ENCODE results near the gene ACAA1. TPM values are rescaled to one million over a fixed set of nuclear protein-coding genes. Genes with fewer than 3 reads are reported as not detected.
A peak's percentile ranks its signal among the peaks of the same experiment; 100 is the strongest.

Gene ACAA1
- polyA plus RNA-seq, 1 of the 3 experiments (the other 2 are of a cell fraction) = 86.4 TPM

DNA sequence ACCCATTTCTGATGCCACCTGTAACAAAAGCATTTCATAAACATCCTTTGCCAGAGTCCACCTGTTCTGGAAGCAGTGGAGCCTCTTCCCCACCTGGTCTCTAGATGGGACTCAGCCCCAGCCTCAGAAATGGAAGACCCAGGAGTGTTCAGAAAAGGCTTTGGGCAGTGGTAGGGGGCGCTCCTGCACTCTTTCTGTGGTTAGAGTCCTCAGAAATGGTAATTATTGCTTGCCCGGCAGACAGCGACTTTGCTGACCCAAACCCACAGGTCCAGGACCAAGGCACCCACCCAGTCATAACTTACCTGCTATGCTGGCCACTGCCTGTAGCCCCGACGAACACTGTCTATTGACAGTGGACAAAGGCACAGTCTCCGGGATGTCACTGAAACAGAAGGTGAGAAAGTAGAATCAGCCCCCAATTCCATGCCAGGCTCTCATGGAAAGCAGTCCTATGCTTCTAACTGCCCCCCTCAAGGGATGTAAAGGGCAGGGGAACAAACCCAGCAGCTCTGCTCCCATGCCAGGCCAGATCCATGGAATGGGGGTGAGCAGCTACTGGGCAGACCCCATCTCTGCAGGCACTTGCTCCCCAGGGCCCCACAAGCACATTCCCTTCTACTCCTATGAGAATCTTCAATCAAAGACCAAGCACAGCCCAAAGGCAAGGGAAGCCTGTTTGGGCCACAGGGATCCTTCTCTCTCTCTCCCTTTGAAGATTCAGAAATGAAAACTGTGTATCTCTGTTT is 5.1 kb downstream of the ACAA1 start:
- POLR2A ChIA-PET = no interaction called here
- peaks cover 41 to 73% of the 10 kb centered on the region in 2 experiments for H3K36me3 ChIP-seq (replicated peaks in 1 of 2; ENCODE audit: control insufficient read depth in 1 of 2, insufficient read depth in 2 of 2, low read length in 1 of 2)
- H3K27ac ChIP-seq (ENCODE audit: low read depth in 2 of 2, low read length in 1 of 2) = no peak overlapping the region
- H3K4me3 ChIP-seq (ENCODE audit: low read depth in 2 of 2, low read length in 1 of 2) = no peak overlapping the region
- H3K9me3 ChIP-seq = no peaks in the 10 kb centered on the region
- CTCF ChIA-PET = interaction anchor here (0.5 to 1.7 kb wide), 12 partner anchors 9 to 364 kb away, joined by 3 to 12 read pairs (median 4); partner anchors contain the start of genes EXOG and XYLB
- peaks cover 25% of the 10 kb centered on the region for H3K79me2 ChIP-seq (ENCODE audit: insufficient read depth)
- no peaks in the 10 kb centered on the region for H3K9me2 ChIP-seq
- no peak overlapping the region for H3K9ac ChIP-seq
- 80% methylated on average over 6 of the region's 6 CpGs for WGBS (ENCODE audit: low lambda C conversion rate)
- no peak overlapping the region for H3K4me2 ChIP-seq
- H3K27me3 ChIP-seq (ENCODE audit: insufficient read depth) = no peaks in the 10 kb centered on the region
- H2AFZ ChIP-seq (ENCODE audit: low read depth) = no peak overlapping the region
- peak; percentile 60 for DNase-seq
- TF ChIP-seq, protein P1, sequence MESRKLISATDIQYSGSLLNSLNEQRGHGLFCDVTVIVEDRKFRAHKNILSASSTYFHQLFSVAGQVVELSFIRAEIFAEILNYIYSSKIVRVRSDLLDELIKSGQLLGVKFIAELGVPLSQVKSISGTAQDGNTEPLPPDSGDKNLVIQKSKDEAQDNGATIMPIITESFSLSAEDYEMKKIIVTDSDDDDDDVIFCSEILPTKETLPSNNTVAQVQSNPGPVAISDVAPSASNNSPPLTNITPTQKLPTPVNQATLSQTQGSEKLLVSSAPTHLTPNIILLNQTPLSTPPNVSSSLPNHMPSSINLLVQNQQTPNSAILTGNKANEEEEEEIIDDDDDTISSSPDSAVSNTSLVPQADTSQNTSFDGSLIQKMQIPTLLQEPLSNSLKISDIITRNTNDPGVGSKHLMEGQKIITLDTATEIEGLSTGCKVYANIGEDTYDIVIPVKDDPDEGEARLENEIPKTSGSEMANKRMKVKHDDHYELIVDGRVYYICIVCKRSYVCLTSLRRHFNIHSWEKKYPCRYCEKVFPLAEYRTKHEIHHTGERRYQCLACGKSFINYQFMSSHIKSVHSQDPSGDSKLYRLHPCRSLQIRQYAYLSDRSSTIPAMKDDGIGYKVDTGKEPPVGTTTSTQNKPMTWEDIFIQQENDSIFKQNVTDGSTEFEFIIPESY (IDR thresholded peaks at IDR 0.05; ENCODE audit: borderline replicate concordance, low read depth) = no peak
- TF ChIP-seq, protein P2, sequence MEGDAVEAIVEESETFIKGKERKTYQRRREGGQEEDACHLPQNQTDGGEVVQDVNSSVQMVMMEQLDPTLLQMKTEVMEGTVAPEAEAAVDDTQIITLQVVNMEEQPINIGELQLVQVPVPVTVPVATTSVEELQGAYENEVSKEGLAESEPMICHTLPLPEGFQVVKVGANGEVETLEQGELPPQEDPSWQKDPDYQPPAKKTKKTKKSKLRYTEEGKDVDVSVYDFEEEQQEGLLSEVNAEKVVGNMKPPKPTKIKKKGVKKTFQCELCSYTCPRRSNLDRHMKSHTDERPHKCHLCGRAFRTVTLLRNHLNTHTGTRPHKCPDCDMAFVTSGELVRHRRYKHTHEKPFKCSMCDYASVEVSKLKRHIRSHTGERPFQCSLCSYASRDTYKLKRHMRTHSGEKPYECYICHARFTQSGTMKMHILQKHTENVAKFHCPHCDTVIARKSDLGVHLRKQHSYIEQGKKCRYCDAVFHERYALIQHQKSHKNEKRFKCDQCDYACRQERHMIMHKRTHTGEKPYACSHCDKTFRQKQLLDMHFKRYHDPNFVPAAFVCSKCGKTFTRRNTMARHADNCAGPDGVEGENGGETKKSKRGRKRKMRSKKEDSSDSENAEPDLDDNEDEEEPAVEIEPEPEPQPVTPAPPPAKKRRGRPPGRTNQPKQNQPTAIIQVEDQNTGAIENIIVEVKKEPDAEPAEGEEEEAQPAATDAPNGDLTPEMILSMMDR (IDR thresholded peaks at IDR 0.05) = peak; percentile 64
- TF ChIP-seq RAD21 (IDR thresholded peaks at IDR 0.05; ENCODE audit: low read length) (peak; percentile 64), SMC3 (IDR thresholded peaks at IDR 0.05; ENCODE audit: low read depth, low read length) (peak; percentile 46), CHD2 (IDR thresholded peaks at IDR 0.05; ENCODE audit: low read length, partially characterized antibody) (no peak)
- no peaks in the 10 kb centered on the region for H3F3A ChIP-seq (replicated peaks; ENCODE audit: insufficient read depth)
- H3K4me1 ChIP-seq (ENCODE audit: control insufficient read depth in 1 of 2, insufficient read depth in 2 of 2, low read depth in 1 of 2, low read length in 1 of 2) = peaks cover 4 to 9% of the 10 kb centered on the region in 2 experiments; a peak in 2 of 4 replicates
- 0 out of 2 replicates have a peak, but pooled peaks cover 13% of the 10 kb centered on the region for H4K20me1 ChIP-seq (ENCODE audit: insufficient read depth)

DNA sequence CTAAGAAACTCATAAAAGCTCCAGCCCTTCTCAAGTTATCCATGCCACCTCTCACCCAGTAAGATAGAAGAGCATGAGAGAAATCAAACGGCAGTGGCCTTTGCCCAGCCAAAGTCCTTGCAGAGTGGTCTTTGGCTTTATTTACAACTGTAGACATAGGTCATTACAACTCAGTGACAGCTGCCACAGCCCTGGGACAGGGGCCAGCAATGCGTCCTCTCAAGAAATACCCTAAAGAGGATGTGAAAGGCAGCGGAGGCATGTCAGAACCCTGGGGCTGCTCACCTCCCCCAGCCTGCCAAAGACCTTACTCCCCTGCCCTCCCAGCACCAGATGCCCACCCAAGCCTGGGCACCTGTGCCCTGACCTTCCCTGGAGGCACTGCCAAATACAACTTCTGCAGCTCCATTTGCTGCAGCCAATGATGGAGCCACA is 6.3 kb downstream of the ACAA1 start:
- Histone ChIP-seq H3K36me3 (replicated peaks in 1 of 2; ENCODE audit: control insufficient read depth in 1 of 2, insufficient read depth in 2 of 2, low read length in 1 of 2) (peaks cover 46 to 84% of the 10 kb centered on the region in 2 experiments), H3K4me1 (ENCODE audit: control insufficient read depth in 1 of 2, insufficient read depth in 2 of 2, low read depth in 1 of 2, low read length in 1 of 2) (peaks cover under 1 to 6% of the 10 kb centered on the region in 2 experiments; a peak in 2 of 4 replicates), H3K27ac (ENCODE audit: low read depth in 2 of 2, low read length in 1 of 2) (no peak overlapping the region), H3K9me2 (no peaks in the 10 kb centered on the region), H3K27me3 (ENCODE audit: insufficient read depth) (no peaks in the 10 kb centered on the region), H4K20me1 (ENCODE audit: insufficient read depth) (0 out of 2 replicates have a peak, but pooled peaks cover 9% of the 10 kb centered on the region), H3K79me2 (ENCODE audit: insufficient read depth) (peaks cover 13% of the 10 kb centered on the region), H3K9ac (no peak overlapping the region), H3F3A (replicated peaks; ENCODE audit: insufficient read depth) (no peaks in the 10 kb centered on the region), H3K9me3 (no peaks in the 10 kb centered on the region), H3K4me2 (no peak overlapping the region), H2AFZ (ENCODE audit: low read depth) (no peak overlapping the region), H3K4me3 (ENCODE audit: low read depth in 2 of 2, low read length in 1 of 2) (no peak overlapping the region)
- ChIA-PET POLR2A (no interaction called here), CTCF (interaction anchor here (0.9 to 1.7 kb wide), 5 partner anchors 8 to 532 kb away, joined by 3 to 12 read pairs (median 4); no protein-coding TSS in a partner anchor)
- DNase-seq = no peak
- 89% methylated on average over 3 of the region's 3 CpGs for WGBS (ENCODE audit: low lambda C conversion rate)
- no peak for TF ChIP-seq RAD21 (IDR thresholded peaks at IDR 0.05; ENCODE audit: low read length)
- no peak for TF ChIP-seq GATA2 (CRISPR knock-in tag; IDR thresholded peaks at IDR 0.05)
- no peak for TF ChIP-seq YY1 (IDR thresholded peaks at IDR 0.05; ENCODE audit: low read depth)
- no peak for TF ChIP-seq TAF1 (IDR thresholded peaks at IDR 0.05; ENCODE audit: borderline replicate concordance, low read depth, low read length)
- TF ChIP-seq SIN3A (IDR thresholded peaks at IDR 0.05; ENCODE audit: borderline replicate concordance, low read depth, low read length) = no peak
- TF ChIP-seq JUND (IDR thresholded peaks at IDR 0.05) = no peak
- no peak for TF ChIP-seq NRF1 (IDR thresholded peaks at IDR 0.05; ENCODE audit: low read depth, low read length)
- no peak for TF ChIP-seq CHD2 (IDR thresholded peaks at IDR 0.05; ENCODE audit: low read length, partially characterized antibody)
- TF ChIP-seq, protein P3, sequence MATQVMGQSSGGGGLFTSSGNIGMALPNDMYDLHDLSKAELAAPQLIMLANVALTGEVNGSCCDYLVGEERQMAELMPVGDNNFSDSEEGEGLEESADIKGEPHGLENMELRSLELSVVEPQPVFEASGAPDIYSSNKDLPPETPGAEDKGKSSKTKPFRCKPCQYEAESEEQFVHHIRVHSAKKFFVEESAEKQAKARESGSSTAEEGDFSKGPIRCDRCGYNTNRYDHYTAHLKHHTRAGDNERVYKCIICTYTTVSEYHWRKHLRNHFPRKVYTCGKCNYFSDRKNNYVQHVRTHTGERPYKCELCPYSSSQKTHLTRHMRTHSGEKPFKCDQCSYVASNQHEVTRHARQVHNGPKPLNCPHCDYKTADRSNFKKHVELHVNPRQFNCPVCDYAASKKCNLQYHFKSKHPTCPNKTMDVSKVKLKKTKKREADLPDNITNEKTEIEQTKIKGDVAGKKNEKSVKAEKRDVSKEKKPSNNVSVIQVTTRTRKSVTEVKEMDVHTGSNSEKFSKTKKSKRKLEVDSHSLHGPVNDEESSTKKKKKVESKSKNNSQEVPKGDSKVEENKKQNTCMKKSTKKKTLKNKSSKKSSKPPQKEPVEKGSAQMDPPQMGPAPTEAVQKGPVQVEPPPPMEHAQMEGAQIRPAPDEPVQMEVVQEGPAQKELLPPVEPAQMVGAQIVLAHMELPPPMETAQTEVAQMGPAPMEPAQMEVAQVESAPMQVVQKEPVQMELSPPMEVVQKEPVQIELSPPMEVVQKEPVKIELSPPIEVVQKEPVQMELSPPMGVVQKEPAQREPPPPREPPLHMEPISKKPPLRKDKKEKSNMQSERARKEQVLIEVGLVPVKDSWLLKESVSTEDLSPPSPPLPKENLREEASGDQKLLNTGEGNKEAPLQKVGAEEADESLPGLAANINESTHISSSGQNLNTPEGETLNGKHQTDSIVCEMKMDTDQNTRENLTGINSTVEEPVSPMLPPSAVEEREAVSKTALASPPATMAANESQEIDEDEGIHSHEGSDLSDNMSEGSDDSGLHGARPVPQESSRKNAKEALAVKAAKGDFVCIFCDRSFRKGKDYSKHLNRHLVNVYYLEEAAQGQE (IDR thresholded peaks at IDR 0.05; ENCODE audit: low read depth, low read length) = no peak
- TF ChIP-seq, protein P1 (IDR thresholded peaks at IDR 0.05; ENCODE audit: borderline replicate concordance, low read depth) = no peak
- TF ChIP-seq, protein P4, sequence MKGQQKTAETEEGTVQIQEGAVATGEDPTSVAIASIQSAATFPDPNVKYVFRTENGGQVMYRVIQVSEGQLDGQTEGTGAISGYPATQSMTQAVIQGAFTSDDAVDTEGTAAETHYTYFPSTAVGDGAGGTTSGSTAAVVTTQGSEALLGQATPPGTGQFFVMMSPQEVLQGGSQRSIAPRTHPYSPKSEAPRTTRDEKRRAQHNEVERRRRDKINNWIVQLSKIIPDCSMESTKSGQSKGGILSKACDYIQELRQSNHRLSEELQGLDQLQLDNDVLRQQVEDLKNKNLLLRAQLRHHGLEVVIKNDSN (IDR thresholded peaks at IDR 0.05; ENCODE audit: borderline replicate concordance, low read depth) = no peak
